AG10803 (cell line): ENCODE data around the gene WWTR1.

Experiments
- DNase-seq: peaks from one replicate; pipeline ENCODE4 v3.0.0; 2010; ENCODE audit warnings: low read depth
- H3K4me3 ChIP-seq: 2 replicates; pipeline ENCODE4 v1.5.1; 2011; ENCODE audit warnings: mild to moderate bottlenecking, low read length, control low read depth
- TF ChIP-seq, protein P1 (sequence below): conservative IDR thresholded peaks from 2 replicates; pipeline ENCODE4 v1.5.1; 2011; ENCODE audit warnings: mild to moderate bottlenecking, low read length, control low read depth, inconsistent platforms

WWTR1 gene

DNA sequence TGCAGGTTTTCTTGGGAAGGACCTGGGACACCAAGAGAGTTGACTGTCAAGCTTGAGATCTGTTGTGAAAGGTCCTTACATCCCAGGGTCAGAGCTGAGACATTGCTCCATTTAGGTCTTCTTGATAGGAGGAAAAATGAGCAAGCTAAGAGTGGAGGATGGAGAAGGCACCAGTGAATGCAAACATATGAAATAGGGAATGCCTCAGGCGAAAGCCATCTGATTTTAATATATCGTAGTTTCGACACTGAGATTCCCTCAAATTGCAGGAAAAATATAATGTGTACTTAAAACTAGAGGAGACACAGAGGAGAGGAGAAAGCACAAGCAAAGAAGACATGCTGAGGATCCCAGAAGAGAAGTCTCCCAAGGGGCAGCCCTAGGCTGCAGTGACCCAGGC lies 97.8 kb downstream of the WWTR1 start:
- peak; percentile 31 for DNase-seq
- H3K4me3 ChIP-seq = no peak overlapping the region
- TF ChIP-seq, protein P1, sequence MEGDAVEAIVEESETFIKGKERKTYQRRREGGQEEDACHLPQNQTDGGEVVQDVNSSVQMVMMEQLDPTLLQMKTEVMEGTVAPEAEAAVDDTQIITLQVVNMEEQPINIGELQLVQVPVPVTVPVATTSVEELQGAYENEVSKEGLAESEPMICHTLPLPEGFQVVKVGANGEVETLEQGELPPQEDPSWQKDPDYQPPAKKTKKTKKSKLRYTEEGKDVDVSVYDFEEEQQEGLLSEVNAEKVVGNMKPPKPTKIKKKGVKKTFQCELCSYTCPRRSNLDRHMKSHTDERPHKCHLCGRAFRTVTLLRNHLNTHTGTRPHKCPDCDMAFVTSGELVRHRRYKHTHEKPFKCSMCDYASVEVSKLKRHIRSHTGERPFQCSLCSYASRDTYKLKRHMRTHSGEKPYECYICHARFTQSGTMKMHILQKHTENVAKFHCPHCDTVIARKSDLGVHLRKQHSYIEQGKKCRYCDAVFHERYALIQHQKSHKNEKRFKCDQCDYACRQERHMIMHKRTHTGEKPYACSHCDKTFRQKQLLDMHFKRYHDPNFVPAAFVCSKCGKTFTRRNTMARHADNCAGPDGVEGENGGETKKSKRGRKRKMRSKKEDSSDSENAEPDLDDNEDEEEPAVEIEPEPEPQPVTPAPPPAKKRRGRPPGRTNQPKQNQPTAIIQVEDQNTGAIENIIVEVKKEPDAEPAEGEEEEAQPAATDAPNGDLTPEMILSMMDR = no peak

DNA sequence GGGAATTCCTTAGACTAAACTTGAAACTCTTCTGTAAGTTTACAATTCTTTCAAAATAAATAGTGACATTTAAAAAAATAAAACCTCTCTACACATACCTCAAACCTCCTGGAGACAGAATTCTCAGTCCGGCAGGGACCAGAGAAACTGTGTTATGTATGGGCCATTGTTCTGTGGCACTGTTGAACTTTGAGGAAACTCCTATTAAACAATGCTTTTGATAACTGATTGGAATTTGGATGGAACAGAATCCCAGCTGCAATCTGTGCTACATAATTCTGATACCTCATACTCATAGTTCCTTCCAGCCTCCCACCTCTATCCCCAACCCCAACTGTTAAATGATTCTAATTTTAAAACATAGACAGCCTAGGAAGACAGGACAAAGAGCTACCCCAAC lies 98.3 kb downstream of the WWTR1 start:
- H3K4me3 ChIP-seq = no peak overlapping the region
- DNase-seq = no peak
- TF ChIP-seq, protein P1 = no peak

DNA sequence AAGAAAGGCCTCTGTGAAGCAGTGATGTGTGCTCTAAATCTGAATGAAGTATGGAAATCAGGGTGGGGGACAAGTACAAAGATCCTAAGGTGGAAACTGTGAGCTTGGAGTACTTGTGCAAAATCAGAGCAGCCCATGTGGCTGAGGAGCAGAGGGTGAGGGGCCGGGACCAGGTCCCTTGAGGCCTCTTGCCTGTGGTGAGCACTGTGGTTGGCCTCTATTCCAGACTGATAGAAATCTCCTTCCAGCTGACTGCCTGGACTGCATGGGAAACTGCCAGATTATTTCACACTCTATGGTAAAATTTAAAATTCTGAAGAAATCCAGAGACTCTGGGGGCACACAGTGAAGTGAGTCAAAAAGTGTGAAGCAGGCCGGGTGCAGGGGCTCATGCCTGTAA lies 101.9 kb downstream of the WWTR1 start:
- TF ChIP-seq, protein P1 = no peak
- peak; percentile 84 for DNase-seq
- H3K4me3 ChIP-seq = no peak overlapping the region

DNA sequence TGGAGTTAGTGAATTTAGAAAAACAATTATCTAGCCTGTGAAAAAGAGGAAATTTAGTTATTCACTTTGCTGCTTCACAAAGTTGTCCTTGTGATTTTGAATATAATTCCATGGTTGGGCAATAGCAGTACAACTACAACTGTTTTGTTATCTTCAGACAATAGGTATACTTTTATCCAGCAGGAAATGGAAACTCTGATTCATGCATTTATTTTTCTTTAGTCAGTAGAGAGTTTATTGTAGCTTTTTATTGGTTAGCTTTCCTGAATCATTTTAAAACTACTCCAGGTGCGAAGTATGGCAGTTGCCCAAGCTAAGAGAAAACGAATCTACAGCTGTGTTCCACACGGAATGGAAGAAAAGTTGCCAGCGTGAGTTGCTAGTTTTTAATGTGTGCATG lies 103.0 kb downstream of the WWTR1 start:
- TF ChIP-seq, protein P1 = no peak
- H3K4me3 ChIP-seq = no peak overlapping the region
- peak; percentile 72 for DNase-seq

DNA sequence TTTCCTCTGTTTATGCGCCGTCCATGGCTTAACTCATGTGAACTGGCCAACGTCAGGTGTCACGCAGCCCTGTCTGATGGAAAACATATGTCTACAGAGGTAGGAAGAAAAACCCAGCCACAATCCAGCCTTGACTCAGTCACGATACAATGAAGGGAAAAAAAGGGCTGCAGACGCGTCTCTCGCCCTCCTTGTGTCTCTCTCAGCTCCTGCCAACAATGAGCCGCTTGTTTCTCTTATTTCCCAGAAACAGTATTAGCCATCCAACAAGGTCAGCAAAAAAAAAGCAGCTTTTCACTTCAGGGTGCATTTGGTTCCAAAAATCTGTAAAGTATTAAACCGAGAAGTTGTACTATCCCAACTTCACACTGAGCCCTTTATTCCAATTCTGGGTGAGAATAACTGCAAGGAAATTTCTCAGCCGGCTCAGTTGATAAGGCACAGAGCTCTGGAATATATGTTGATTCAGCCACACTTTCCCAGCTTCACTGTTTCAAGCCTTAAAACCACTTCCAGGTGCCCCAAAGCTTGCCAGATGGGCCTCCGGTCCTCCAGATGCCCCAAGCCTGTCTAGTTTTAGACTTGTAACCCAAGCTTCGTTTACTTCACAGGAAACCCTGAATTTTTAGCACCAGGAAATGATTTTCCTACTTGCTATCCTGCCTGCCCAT lies 103.9 kb downstream of the WWTR1 start:
- peak; percentile 95 for DNase-seq
- TF ChIP-seq, protein P1 = no peak
- no peak overlapping the region for H3K4me3 ChIP-seq

DNA sequence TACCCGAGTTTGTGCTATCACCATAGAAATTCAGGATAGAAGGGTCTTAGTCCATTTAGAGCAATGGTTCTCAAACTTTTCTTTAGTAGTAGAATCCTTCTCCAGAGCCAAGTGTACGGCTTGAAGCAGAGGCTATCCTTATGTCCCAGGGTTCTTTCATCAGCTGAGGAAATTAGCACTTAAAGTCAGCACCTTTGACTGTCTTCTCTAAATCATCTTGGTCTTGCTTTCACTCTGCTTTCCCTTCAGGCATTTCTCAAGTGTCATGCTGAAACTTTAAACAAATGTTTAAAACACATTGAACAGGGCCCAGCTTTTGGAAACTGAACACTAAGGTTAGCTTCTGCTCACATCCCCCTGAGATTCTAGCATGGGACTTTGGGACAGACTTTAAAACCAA lies 105.1 kb downstream of the WWTR1 start:
- no peak for DNase-seq
- H3K4me3 ChIP-seq = no peak overlapping the region
- TF ChIP-seq, protein P1 = no peak

DNA sequence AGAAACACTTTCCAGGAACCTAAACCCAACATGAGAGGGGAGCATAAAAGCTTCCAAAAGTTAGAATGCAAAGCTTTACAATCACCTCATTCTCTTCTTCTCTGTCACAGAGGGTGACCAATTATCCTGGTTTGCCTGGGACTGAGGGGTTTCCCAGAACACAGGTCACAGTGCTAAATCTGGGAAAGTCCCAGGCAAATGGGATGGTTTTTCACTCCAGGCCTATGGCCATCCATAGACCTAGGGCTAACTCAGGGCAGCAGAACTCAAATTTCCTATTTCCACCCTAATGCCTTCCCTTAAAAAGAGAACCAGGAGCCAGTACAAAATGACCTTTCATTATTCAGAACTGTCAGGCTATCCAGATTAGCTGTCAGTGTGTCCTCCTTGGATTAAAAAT lies 106.3 kb downstream of the WWTR1 start:
- H3K4me3 ChIP-seq = no peak overlapping the region
- TF ChIP-seq, protein P1 = no peak
- no peak for DNase-seq
